Measurements from ENCODE around the gene SLC46A2. TPM values are rescaled to one million over a fixed set of nuclear protein-coding genes. Genes with fewer than 3 reads are reported as not detected.

Gene SLC46A2
- total RNA-seq, 1 experiment from 2014 or later: not detected

GRCh38 chr9:112838342-112838741, 52.3 kb downstream of the SLC46A2 start:
- no TSS peak for BruUV-seq (replicated peaks)
- DNase-seq (ENCODE audit: low spot score): no peak
- H3K4me1 ChIP-seq (ENCODE audit: insufficient read depth, low read length, poor library complexity, severe bottlenecking): no peaks in the 10 kb centered on the region
- TF ChIP-seq, protein P1, sequence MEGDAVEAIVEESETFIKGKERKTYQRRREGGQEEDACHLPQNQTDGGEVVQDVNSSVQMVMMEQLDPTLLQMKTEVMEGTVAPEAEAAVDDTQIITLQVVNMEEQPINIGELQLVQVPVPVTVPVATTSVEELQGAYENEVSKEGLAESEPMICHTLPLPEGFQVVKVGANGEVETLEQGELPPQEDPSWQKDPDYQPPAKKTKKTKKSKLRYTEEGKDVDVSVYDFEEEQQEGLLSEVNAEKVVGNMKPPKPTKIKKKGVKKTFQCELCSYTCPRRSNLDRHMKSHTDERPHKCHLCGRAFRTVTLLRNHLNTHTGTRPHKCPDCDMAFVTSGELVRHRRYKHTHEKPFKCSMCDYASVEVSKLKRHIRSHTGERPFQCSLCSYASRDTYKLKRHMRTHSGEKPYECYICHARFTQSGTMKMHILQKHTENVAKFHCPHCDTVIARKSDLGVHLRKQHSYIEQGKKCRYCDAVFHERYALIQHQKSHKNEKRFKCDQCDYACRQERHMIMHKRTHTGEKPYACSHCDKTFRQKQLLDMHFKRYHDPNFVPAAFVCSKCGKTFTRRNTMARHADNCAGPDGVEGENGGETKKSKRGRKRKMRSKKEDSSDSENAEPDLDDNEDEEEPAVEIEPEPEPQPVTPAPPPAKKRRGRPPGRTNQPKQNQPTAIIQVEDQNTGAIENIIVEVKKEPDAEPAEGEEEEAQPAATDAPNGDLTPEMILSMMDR (conservative IDR thresholded peaks at IDR 0.05; ENCODE audit: low read depth, low read length): no peak
- TF ChIP-seq EZH2 (IDR thresholded peaks at IDR 0.05; ENCODE audit: borderline replicate concordance, low read depth, low read length, poor library complexity, severe bottlenecking): no peak
- intact Hi-C loops (cut with micrococcal nuclease; ENCODE audit: unreplicated experiment): no loop called here
- no peaks in the 10 kb centered on the region for H3K27me3 ChIP-seq (replicated peaks; ENCODE audit: insufficient read depth, low read depth, low read length, poor library complexity)
- H3K4me3 ChIP-seq (ENCODE audit: low read depth, low read length, poor library complexity, severe bottlenecking): no peak overlapping the region
- H3K36me3 ChIP-seq (ENCODE audit: insufficient read depth, low read length, poor library complexity, severe bottlenecking): no peaks in the 10 kb centered on the region
- H3K27ac ChIP-seq (ENCODE audit: low read depth, low read length, poor library complexity, severe bottlenecking): no peak overlapping the region
- POLR2A ChIA-PET (ENCODE audit: low non-redundant PET): no interaction called here
- H3K9me3 ChIP-seq (ENCODE audit: low read depth, low read length, poor library complexity, severe bottlenecking): no peaks in the 10 kb centered on the region
- CTCF ChIA-PET: no interaction called here

GRCh38 chr9:112836394-112836793, 54.3 kb downstream of the SLC46A2 start:
- Histone ChIP-seq H3K36me3 (ENCODE audit: insufficient read depth, low read length, poor library complexity, severe bottlenecking) (no peaks in the 10 kb centered on the region), H3K27me3 (replicated peaks; ENCODE audit: insufficient read depth, low read depth, low read length, poor library complexity) (no peaks in the 10 kb centered on the region), H3K4me1 (ENCODE audit: insufficient read depth, low read length, poor library complexity, severe bottlenecking) (no peaks in the 10 kb centered on the region), H3K9me3 (ENCODE audit: low read depth, low read length, poor library complexity, severe bottlenecking) (no peaks in the 10 kb centered on the region), H3K27ac (ENCODE audit: low read depth, low read length, poor library complexity, severe bottlenecking) (no peak overlapping the region), H3K4me3 (ENCODE audit: low read depth, low read length, poor library complexity, severe bottlenecking) (no peak overlapping the region)
- ChIA-PET POLR2A (ENCODE audit: low non-redundant PET) (no interaction called here), CTCF (no interaction called here)
- no peak for DNase-seq (ENCODE audit: low spot score)
- TF ChIP-seq, protein P1 (conservative IDR thresholded peaks at IDR 0.05; ENCODE audit: low read depth, low read length): no peak
- no peak for TF ChIP-seq EZH2 (IDR thresholded peaks at IDR 0.05; ENCODE audit: borderline replicate concordance, low read depth, low read length, poor library complexity, severe bottlenecking)
- intact Hi-C loops (cut with micrococcal nuclease; ENCODE audit: unreplicated experiment): no loop called here
- no TSS peak for BruUV-seq (replicated peaks)

- no TSS peak for BruUV-seq (replicated peaks)
- Histone ChIP-seq H3K36me3 (ENCODE audit: insufficient read depth, low read length, poor library complexity, severe bottlenecking) (no peaks in the 10 kb centered on the region), H3K4me1 (ENCODE audit: insufficient read depth, low read length, poor library complexity, severe bottlenecking) (no peaks in the 10 kb centered on the region), H3K27ac (ENCODE audit: low read depth, low read length, poor library complexity, severe bottlenecking) (no peak overlapping the region), H3K4me3 (ENCODE audit: low read depth, low read length, poor library complexity, severe bottlenecking) (no peak overlapping the region), H3K27me3 (replicated peaks; ENCODE audit: insufficient read depth, low read depth, low read length, poor library complexity) (no peaks in the 10 kb centered on the region), H3K9me3 (ENCODE audit: low read depth, low read length, poor library complexity, severe bottlenecking) (no peaks in the 10 kb centered on the region)
- ChIA-PET CTCF (no interaction called here), POLR2A (ENCODE audit: low non-redundant PET) (no interaction called here)
- TF ChIP-seq EZH2 (IDR thresholded peaks at IDR 0.05; ENCODE audit: borderline replicate concordance, low read depth, low read length, poor library complexity, severe bottlenecking): no peak
- TF ChIP-seq, protein P1 (conservative IDR thresholded peaks at IDR 0.05; ENCODE audit: low read depth, low read length): no peak
- intact Hi-C loops (cut with micrococcal nuclease; ENCODE audit: unreplicated experiment): no loop called here
- DNase-seq (ENCODE audit: low spot score): no peak
Measured at GRCh38 chr9:112833081-112833480, 57.6 kb downstream of the SLC46A2 start.
